OCI-LY3 (cell line): Measurements from ENCODE around the gene ATP6V1G1.
A peak's percentile ranks its signal among the peaks of the same experiment; 100 is the strongest.

Source experiments
- H2AFZ ChIP-seq: fragments of 200-600, 300-600 bp; shearing (Covaris generic); 2 replicates; pipeline ENCODE4 v1.6.0; 2014; ENCODE audit warnings: antibody characterized with exemption, low read depth, low read length
- H3K27ac ChIP-seq: fragments of 200-600, 300-600 bp; sonication (generic); 2 replicates; pipeline ENCODE4 v1.5.1; 2014; ENCODE audit warnings: mild to moderate bottlenecking, low read length, moderate library complexity, mixed read lengths
- H3K27me3 ChIP-seq: fragments of 200-600, 300-600 bp; sonication (generic); 2 replicates; pipeline ENCODE4 v1.6.1; 2014; ENCODE audit warnings: low read depth, low read length, mixed read lengths
- H3K36me3 ChIP-seq: fragments of 200-600, 300-600 bp; sonication (generic); replicated peaks from 2 replicates; pipeline ENCODE3; 2014; ENCODE audit warnings: low read depth, low read length, mixed read lengths
- H3K4me1 ChIP-seq: fragments of 300-600, 200-600 bp; sonication (generic); 2 replicates; pipeline ENCODE4 v1.6.1; 2014; ENCODE audit warnings: low read length, mixed read lengths
- H3K4me2 ChIP-seq: fragments of 200-600, 300-600 bp; sonication (generic); 2 replicates; pipeline ENCODE4 v1.6.1; 2014; ENCODE audit warnings: low read length, mixed read lengths
- H3K4me3 ChIP-seq: fragments of 300-600, 200-600 bp; sonication (generic); 2 replicates; pipeline ENCODE4 v1.5.1; 2014; ENCODE audit warnings: antibody characterized with exemption, mild to moderate bottlenecking, low read length, moderate library complexity
- H3K79me2 ChIP-seq: fragments of 300-600, 200-600 bp; shearing (Covaris generic); 2 replicates; pipeline ENCODE4 v1.6.1; 2014; ENCODE audit warnings: mild to moderate bottlenecking, low read length, mixed read lengths
- H3K9ac ChIP-seq: fragments of 300-600, 200-600 bp; shearing (Covaris generic); 2 replicates; pipeline ENCODE4 v1.6.0; 2014; ENCODE audit warnings: mild to moderate bottlenecking, low read length, moderate library complexity
- H3K9me3 ChIP-seq: fragments of 200-600, 300-600 bp; shearing (Covaris generic); 2 replicates; pipeline ENCODE4 v1.6.1; 2014; ENCODE audit warnings: low read length, mixed read lengths; ENCODE audit not compliant: insufficient read depth
- H4K20me1 ChIP-seq: fragments of 200-600, 300-600 bp; sonication (generic); 2 replicates; pipeline ENCODE4 v1.6.1; 2016; ENCODE audit warnings: low read length, mixed read lengths; ENCODE audit not compliant: insufficient read depth
- CTCF ChIP-seq: fragments of 200-600, 300-600 bp; sonication (generic); IDR thresholded peaks from 2 replicates; pipeline ENCODE4 v1.5.1; 2014; ENCODE audit warnings: antibody characterized with exemption, low read length, low read depth
- EZH2phosphoT487 ChIP-seq: fragments of 200-600 bp; shearing (Covaris generic); IDR thresholded peaks from 2 replicates; pipeline ENCODE4 v1.6.1; 2018; ENCODE audit warnings: antibody characterized with exemption, mixed run types, low read depth

Gene ATP6V1G1

GRCh38 chr9:114580609-114581193 lies 6.9 kb upstream of the ATP6V1G1 start:
- no peaks in the 10 kb centered on the region for H3K79me2 ChIP-seq
- H3K27ac ChIP-seq: no peak overlapping the region
- H3K4me3 ChIP-seq: no peak overlapping the region
- no peak overlapping the region for H3K4me2 ChIP-seq
- H4K20me1 ChIP-seq: no peaks in the 10 kb centered on the region
- no peaks in the 10 kb centered on the region for H3K36me3 ChIP-seq
- TF ChIP-seq EZH2phosphoT487: no peak
- TF ChIP-seq CTCF: no peak
- no peaks in the 10 kb centered on the region for H3K4me1 ChIP-seq
- no peaks in the 10 kb centered on the region for H3K9me3 ChIP-seq
- H2AFZ ChIP-seq: no peak overlapping the region
- H3K27me3 ChIP-seq: no peaks in the 10 kb centered on the region
- H3K9ac ChIP-seq: no peak overlapping the region

- Histone ChIP-seq H3K79me2 (peaks cover 11% of the 10 kb centered on the region), H3K4me3 (no peak overlapping the region), H3K36me3 (no peaks in the 10 kb centered on the region), H2AFZ (no peak overlapping the region), H4K20me1 (0 out of 2 replicates have a peak, but pooled peaks cover 5% of the 10 kb centered on the region), H3K27me3 (no peaks in the 10 kb centered on the region), H3K9me3 (no peaks in the 10 kb centered on the region), H3K4me1 (peaks cover 5% of the 10 kb centered on the region), H3K27ac (no peak overlapping the region), H3K9ac (no peak overlapping the region), H3K4me2 (no peak overlapping the region)
- no peak for TF ChIP-seq CTCF
- TF ChIP-seq EZH2phosphoT487: no peak
These were observed 4.0 kb upstream of the ATP6V1G1 start for GRCh38 chr9:114583371-114584155.

- Histone ChIP-seq H3K4me3 (peak overlapping the region; percentile 98), H3K4me1 (peaks cover 33% of the 10 kb centered on the region), H3K27me3 (no peaks in the 10 kb centered on the region), H2AFZ (no peak overlapping the region), H4K20me1 (peaks cover 31% of the 10 kb centered on the region; the same call in 1 of the 2 replicates), H3K79me2 (peaks cover 57% of the 10 kb centered on the region), H3K9ac (peak overlapping the region; percentile 96), H3K9me3 (no peaks in the 10 kb centered on the region), H3K36me3 (peaks cover 14% of the 10 kb centered on the region), H3K4me2 (peak overlapping the region; percentile 97), H3K27ac (peak overlapping the region; percentile 54)
- TF ChIP-seq EZH2phosphoT487 (no peak), CTCF (no peak)
These were observed 641 bp downstream of the ATP6V1G1 start for GRCh38 chr9:114588210-114588609.

- no peak overlapping the region for H3K27ac ChIP-seq
These were observed 1.3 kb downstream of the ATP6V1G1 start for GRCh38 chr9:114588651-114589526.

More at GRCh38 chr9:114588651-114589526, 1.3 kb downstream of the ATP6V1G1 start:
- Histone ChIP-seq H3K4me2 (peak overlapping the region; percentile 97), H3K4me1 (peaks cover 33% of the 10 kb centered on the region), H3K36me3 (peaks cover 20% of the 10 kb centered on the region), H4K20me1 (peaks cover 31% of the 10 kb centered on the region; the same call in 1 of the 2 replicates), H2AFZ (no peak overlapping the region), H3K79me2 (peaks cover 64% of the 10 kb centered on the region), H3K27me3 (no peaks in the 10 kb centered on the region), H3K9ac (peak overlapping the region; percentile 96), H3K4me3 (peak overlapping the region; percentile 98), H3K9me3 (no peaks in the 10 kb centered on the region)
- no peak for TF ChIP-seq CTCF
- TF ChIP-seq EZH2phosphoT487: no peak
